IMR-90 (cell line): ENCODE measurements around the gene TBRG4.

Source experiments
- POLR2A ChIP-seq: IDR thresholded peaks from 2 replicates; pipeline ENCODE4 v1.6.1; 2012; ENCODE audit warnings: mild to moderate bottlenecking, low read depth, low read length
- RAD21 ChIP-seq: IDR thresholded peaks from 2 replicates; pipeline ENCODE4 v1.6.1; 2012; ENCODE audit warnings: low read length, improper control_type of control experiment
- TF ChIP-seq, protein P1 (sequence below): conservative IDR thresholded peaks from 2 replicates; pipeline ENCODE4 v1.5.1; 2012; ENCODE audit warnings: mild to moderate bottlenecking, low read depth, low read length, improper control_type of control experiment

DNA sequence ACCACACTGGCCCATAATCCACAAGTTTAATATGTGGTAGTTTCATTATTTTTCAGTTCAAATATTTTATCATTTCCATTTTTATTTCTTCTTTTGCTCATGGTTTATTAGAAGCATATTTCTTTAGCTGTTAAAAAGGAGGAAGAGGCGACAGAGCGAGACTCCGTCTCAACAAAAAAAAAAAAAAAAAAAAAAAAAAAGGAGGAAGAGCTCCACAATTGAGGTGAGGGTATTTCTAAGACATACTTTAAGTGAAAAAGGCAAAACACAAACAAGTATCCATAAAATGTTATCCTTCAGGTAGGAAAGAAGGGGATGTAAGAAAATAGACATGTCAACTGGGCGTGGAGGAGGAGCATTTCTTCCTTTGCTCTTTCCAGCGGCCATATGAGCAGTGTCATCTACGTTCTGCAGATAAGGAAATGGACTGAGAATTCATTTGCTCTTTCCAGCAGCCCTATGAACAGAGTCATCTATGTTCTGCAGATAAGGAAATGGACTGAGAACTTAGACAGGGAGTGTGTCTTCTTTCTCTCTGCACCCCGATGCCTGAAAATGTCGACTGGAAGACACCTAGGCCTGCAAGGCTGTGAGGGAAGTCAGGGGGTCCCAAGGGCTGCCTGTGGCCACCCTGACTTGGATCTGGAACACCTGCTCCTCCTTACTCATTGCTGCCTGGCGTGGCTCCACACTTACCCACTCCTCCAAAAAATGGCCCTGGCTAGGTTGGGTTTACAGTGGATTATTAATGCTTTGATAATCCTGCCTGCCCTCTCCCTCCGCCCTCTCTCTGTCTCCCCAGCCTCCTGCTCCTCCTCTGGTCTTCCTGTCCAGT lies 27.2 kb upstream of the TBRG4 start:
- TF ChIP-seq RAD21, result no peak
- no peak for TF ChIP-seq POLR2A
- TF ChIP-seq, protein P1, sequence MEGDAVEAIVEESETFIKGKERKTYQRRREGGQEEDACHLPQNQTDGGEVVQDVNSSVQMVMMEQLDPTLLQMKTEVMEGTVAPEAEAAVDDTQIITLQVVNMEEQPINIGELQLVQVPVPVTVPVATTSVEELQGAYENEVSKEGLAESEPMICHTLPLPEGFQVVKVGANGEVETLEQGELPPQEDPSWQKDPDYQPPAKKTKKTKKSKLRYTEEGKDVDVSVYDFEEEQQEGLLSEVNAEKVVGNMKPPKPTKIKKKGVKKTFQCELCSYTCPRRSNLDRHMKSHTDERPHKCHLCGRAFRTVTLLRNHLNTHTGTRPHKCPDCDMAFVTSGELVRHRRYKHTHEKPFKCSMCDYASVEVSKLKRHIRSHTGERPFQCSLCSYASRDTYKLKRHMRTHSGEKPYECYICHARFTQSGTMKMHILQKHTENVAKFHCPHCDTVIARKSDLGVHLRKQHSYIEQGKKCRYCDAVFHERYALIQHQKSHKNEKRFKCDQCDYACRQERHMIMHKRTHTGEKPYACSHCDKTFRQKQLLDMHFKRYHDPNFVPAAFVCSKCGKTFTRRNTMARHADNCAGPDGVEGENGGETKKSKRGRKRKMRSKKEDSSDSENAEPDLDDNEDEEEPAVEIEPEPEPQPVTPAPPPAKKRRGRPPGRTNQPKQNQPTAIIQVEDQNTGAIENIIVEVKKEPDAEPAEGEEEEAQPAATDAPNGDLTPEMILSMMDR, result no peak
